Peyer's patch (tissue), 4 donors: Measurements from ENCODE around the gene ARID3B. TPM values are rescaled to one million over a fixed set of nuclear protein-coding genes. Genes with fewer than 3 reads are reported as not detected.

Experiments
- DNase-seq, 3 donors: peaks; one replicate each; pipeline ENCODE4 v3.0.0-alpha.2; 2017 to 2019
- H3K27ac ChIP-seq, 4 donors: fragments of 200-600 bp; sonication (generic); one replicate each; pipeline ENCODE4 v1.5.1; 2016 to 2019
- H3K27me3 ChIP-seq, 2 donors: fragments of 200-600 bp; sonication (generic); one replicate each; pipeline ENCODE4 v1.5.1; 2019
- H3K36me3 ChIP-seq, 3 donors: fragments of 200-600 bp; sonication (generic); one replicate each; pipeline ENCODE4 v1.5.1; 2016 to 2019
- H3K4me1 ChIP-seq, 4 donors: fragments of 200-600 bp; sonication (generic); one replicate each; pipeline ENCODE4 v1.5.1; 2016 to 2019
- H3K4me3 ChIP-seq, 4 donors: fragments of 200-600 bp; sonication (generic); 1 replicate in 3 of 4; 2 replicates in 1 of 4; pipeline ENCODE4 v1.5.1; 2016 to 2019; ENCODE audit warnings: mild to moderate bottlenecking in 1 of 4
- H3K9me3 ChIP-seq, 4 donors: fragments of 200-600 bp; sonication (generic); one replicate each; pipeline ENCODE4 v1.5.1; 2016 to 2019; ENCODE audit warnings: mild to moderate bottlenecking in 1 of 4
- POLR2A ChIP-seq, 2 donors: fragments of 450-650 bp; IDR thresholded peaks; one replicate each; pipeline ENCODE4 v1.5.1; 2017; ENCODE audit warnings: antibody characterized with exemption in 2 of 2, mild to moderate bottlenecking in 2 of 2, moderate library complexity in 2 of 2
- total RNA-seq, 4 donors: library from RNA; depleted of rRNA; stranded (reverse); fragments of >200 nt; gene quantifications; one replicate each; pipeline ENCODE4 v1.1.0, GENCODE V29; 2016
- TF ChIP-seq, protein P1 (sequence below), 6 experiments: fragments of 450-650 bp in 4 of 6; fragments of 200-600 bp in 2 of 6; sonication (generic) in 1 of 6; IDR thresholded peaks; one replicate each; pipeline ENCODE4 v1.5.1; 2017 to 2019; ENCODE audit warnings: antibody characterized with exemption in 6 of 6, mild to moderate bottlenecking in 3 of 6, moderate library complexity in 1 of 6

ARID3B gene
- total RNA-seq, 4 donors from 2014 or later: 10.9 to 29.4 (median 21.6) TPM

DNA sequence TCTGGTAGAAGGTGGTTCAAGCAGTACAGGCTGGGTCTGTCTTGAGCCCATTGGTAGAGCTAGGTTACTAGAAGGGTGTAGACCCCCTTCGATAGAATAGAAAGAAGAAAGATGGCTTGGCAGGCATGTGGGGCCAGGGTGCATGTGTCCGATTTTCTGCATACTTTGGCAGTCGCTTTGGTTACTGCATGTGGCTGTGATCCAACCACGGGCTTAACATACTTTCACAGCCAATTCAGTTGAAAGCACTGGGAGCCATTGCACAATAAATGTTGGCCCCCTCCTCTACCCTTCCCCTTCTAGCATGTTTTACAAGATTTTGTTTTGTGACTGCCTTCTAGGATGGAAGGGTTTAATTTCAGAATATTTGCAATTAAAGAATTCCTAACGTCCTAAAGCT, 7.2 kb downstream of the ARID3B start:
- Histone ChIP-seq H3K9me3 (no peaks in the 10 kb centered on the region), H3K27me3 (no peaks in the 10 kb centered on the region), H3K36me3 (peaks cover 0 to 17% (median 4%) of the 10 kb centered on the region in 3 donors), H3K4me1 (peaks cover 0 to 29% (median 7%) of the 10 kb centered on the region in 4 donors), H3K4me3 (no peak overlapping the region), H3K27ac (no peak overlapping the region)
- TF ChIP-seq POLR2A (IDR thresholded peaks at IDR 0.05): no peak
- TF ChIP-seq, protein P1, sequence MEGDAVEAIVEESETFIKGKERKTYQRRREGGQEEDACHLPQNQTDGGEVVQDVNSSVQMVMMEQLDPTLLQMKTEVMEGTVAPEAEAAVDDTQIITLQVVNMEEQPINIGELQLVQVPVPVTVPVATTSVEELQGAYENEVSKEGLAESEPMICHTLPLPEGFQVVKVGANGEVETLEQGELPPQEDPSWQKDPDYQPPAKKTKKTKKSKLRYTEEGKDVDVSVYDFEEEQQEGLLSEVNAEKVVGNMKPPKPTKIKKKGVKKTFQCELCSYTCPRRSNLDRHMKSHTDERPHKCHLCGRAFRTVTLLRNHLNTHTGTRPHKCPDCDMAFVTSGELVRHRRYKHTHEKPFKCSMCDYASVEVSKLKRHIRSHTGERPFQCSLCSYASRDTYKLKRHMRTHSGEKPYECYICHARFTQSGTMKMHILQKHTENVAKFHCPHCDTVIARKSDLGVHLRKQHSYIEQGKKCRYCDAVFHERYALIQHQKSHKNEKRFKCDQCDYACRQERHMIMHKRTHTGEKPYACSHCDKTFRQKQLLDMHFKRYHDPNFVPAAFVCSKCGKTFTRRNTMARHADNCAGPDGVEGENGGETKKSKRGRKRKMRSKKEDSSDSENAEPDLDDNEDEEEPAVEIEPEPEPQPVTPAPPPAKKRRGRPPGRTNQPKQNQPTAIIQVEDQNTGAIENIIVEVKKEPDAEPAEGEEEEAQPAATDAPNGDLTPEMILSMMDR (IDR thresholded peaks at IDR 0.05): no peak
- no peak for DNase-seq

DNA sequence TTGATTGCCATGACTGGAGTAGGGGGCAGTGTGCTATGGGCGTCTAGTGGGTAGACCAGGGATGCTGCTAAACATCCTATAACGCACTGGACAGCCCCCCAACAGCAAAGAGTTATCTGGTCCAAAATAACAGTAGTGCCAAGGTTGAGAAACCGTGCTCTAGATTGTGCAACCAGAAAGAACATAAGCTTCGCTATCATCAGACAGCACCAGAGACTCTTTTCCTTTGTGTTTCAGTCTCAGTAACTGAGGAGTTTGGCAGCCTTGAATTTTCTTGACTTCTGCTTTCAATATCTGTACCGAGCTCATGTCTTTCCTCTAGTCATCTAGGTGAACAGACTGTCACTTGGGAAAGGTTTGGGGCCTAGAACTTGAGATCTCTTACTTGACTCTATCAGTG, 8.8 kb downstream of the ARID3B start:
- Histone ChIP-seq H3K9me3 (no peaks in the 10 kb centered on the region), H3K4me1 (peaks cover 0 to 29% (median 7%) of the 10 kb centered on the region in 4 donors), H3K36me3 (peaks cover 0 to 19% (median 4%) of the 10 kb centered on the region in 3 donors), H3K27me3 (no peaks in the 10 kb centered on the region), H3K4me3 (no peak overlapping the region), H3K27ac (no peak overlapping the region)
- TF ChIP-seq, protein P1 (IDR thresholded peaks at IDR 0.05): no peak
- no peak for TF ChIP-seq POLR2A (IDR thresholded peaks at IDR 0.05)
- no peak for DNase-seq

DNA sequence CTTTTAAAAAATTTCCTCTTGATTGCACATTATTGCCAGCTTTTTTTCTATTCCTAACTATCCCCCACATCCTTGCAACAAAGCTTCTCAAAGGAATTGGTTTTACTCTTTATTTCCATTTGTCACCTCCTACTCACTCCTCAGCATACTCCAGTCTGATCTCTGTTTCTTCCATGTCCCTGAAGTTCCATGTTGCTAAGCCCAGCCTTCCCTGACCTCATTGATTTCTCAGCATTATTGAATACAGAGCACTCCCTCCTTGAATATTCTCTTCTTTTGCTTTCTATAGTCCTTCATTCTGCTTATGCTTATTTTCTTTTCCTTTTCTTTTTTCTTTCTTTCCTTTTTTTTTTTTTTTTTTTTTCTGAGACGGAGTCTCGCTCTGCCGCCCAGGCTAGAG, 10.7 kb downstream of the ARID3B start:
- Histone ChIP-seq H3K4me3 (no peak overlapping the region), H3K27ac (no peak overlapping the region), H3K36me3 (peaks cover 0 to 19% (median 4%) of the 10 kb centered on the region in 3 donors), H3K4me1 (peaks cover 0 to 15% (median 1%) of the 10 kb centered on the region in 4 donors), H3K27me3 (no peaks in the 10 kb centered on the region), H3K9me3 (no peaks in the 10 kb centered on the region)
- DNase-seq: no peak
- TF ChIP-seq POLR2A (IDR thresholded peaks at IDR 0.05): no peak
- TF ChIP-seq, protein P1 (IDR thresholded peaks at IDR 0.05): no peak

DNA sequence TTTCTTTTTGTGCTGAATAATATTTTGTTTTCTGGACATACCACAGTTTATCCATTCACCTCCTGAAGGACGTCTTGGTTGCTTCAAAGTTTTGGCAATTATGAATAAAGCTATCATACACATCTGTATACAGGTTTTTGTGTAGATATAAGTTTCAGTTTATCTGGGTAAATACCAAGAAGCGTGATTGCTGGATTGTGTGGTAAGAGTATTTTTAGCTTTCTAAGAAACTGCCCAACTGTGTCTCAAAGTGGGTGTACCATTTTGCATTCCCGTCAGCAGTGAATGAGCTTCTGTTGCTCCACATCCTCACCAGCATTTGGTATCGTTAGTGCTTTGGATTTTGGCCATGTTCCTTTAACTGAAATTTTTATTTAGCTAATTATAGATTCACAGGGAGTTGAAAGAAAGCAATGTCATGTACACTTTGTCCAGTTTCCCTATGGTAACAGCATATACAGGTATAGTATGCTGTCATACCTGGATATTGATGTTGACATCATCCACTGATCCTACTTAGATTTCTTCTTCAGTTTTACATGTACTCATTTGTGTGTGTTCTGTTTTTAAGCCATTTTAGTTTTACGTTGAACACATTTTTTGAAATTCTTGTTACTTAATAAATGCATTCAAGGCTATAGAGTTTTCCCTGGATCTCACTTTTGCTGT, 11.9 kb downstream of the ARID3B start:
- no peak for TF ChIP-seq POLR2A (IDR thresholded peaks at IDR 0.05)
- TF ChIP-seq, protein P1 (IDR thresholded peaks at IDR 0.05): no peak
- DNase-seq: no peak
- Histone ChIP-seq H3K4me3 (no peak overlapping the region), H3K27ac (no peak overlapping the region), H3K9me3 (no peaks in the 10 kb centered on the region), H3K36me3 (peaks cover 0 to 19% (median 0%) of the 10 kb centered on the region in 3 donors), H3K27me3 (no peaks in the 10 kb centered on the region), H3K4me1 (peaks cover 0 to 6% (median 0%) of the 10 kb centered on the region in 4 donors)

DNA sequence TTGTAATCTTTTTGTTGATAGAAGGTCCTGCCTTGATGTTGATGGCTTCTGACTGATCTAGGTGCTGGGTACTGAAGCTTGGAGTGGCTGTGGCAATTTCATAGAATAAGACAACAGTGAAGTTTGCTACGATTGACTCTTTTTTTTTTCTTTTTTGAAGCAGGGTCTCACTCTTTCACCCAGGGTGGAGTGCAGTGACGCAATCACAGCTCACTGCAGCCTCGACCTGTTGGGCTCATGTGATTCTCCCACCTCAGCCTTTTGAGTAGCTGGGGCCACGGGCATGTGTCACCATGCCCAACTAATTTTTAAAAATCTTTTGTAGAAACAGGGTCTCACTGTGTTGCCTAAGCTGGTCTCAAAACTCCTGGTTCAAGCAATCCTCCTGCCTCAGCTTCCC, 14.2 kb downstream of the ARID3B start:
- Histone ChIP-seq H3K4me3 (no peak overlapping the region), H3K4me1 (no peaks in the 10 kb centered on the region), H3K27me3 (no peaks in the 10 kb centered on the region), H3K9me3 (no peaks in the 10 kb centered on the region), H3K36me3 (peaks cover 0 to 17% (median 0%) of the 10 kb centered on the region in 3 donors), H3K27ac (no peak overlapping the region)
- DNase-seq: no peak
- no peak for TF ChIP-seq POLR2A (IDR thresholded peaks at IDR 0.05)
- TF ChIP-seq, protein P1 (IDR thresholded peaks at IDR 0.05): no peak
